HCT116 (cell line): Measurements from ENCODE around the gene NCLN.

ENCODE experiments used
- ATF3 ChIP-seq: IDR thresholded peaks from 2 replicates; pipeline ENCODE4 v1.6.1; 2012
- CEBPB ChIP-seq: IDR thresholded peaks from 2 replicates; pipeline ENCODE4 v1.6.1; 2012; ENCODE audit warnings: low read depth
- CTCF ChIP-seq, 3 experiments: fragments of 200-600 bp in 1 of 3; sonication (generic) in 1 of 3; IDR thresholded peaks in 2 of 3; conservative IDR thresholded peaks in 1 of 3; 2 replicates each; pipeline ENCODE4 v1.5.1; 2012 to 2017; ENCODE audit warnings: low read depth in 2 of 3, low read length in 2 of 3, antibody characterized with exemption in 1 of 3, borderline replicate concordance in 1 of 3, control low read depth in 1 of 3, mild to moderate bottlenecking in 1 of 3, mixed read lengths in 1 of 3, mixed run types in 1 of 3, moderate library complexity in 1 of 3; ENCODE audit not compliant: insufficient read depth in 1 of 3
- EZH2 ChIP-seq: fragments of 200-600 bp; sonication (generic); IDR thresholded peaks from 2 replicates; pipeline ENCODE4 v1.6.1; 2017; ENCODE audit warnings: antibody characterized with exemption, mixed run types
- EZH2phosphoT487 ChIP-seq: fragments of 200-600 bp; IDR thresholded peaks from 2 replicates; pipeline ENCODE4 v1.6.1; 2018; ENCODE audit warnings: antibody characterized with exemption, borderline replicate concordance
- FOSL1 ChIP-seq: IDR thresholded peaks from 2 replicates; pipeline ENCODE4 v1.6.1; 2012; ENCODE audit warnings: low read depth
- MAX ChIP-seq: IDR thresholded peaks from 2 replicates; pipeline ENCODE4 v1.6.1; 2012
- POLR2A ChIP-seq: IDR thresholded peaks from 2 replicates; pipeline ENCODE4 v1.7.0; 2011; ENCODE audit warnings: borderline replicate concordance; ENCODE audit not compliant: insufficient read depth, insufficient read length; ENCODE audit errors: extremely low read depth
- RAD21 ChIP-seq: IDR thresholded peaks from 2 replicates; pipeline ENCODE4 v1.6.1; 2012; ENCODE audit warnings: low read depth, mild to moderate bottlenecking
- SRF ChIP-seq: IDR thresholded peaks from 2 replicates; pipeline ENCODE4 v1.6.1; 2012; ENCODE audit warnings: low read depth
- YY1 ChIP-seq: IDR thresholded peaks from 2 replicates; pipeline ENCODE4 v1.6.1; 2011; ENCODE audit warnings: low read length, low read depth, moderate library complexity, mild to moderate bottlenecking; ENCODE audit not compliant: insufficient replicate concordance; ENCODE audit errors: extremely low read depth
- ZNF274 ChIP-seq: fragments of 200-500 bp; sonication (Bioruptor generic); IDR thresholded peaks from 2 replicates; pipeline ENCODE4 v1.6.1; 2014; ENCODE audit warnings: mild to moderate bottlenecking, low read depth, low read length, inconsistent platforms

- TF ChIP-seq EZH2, result no peak
- no peak for TF ChIP-seq RAD21
- TF ChIP-seq FOSL1, result no peak
- no peak for TF ChIP-seq ATF3
- no peak for TF ChIP-seq CTCF (IDR thresholded peaks at IDR 0.05 in 2 of 3, conservative IDR thresholded peaks at IDR 0.05 in 1 of 3; ENCODE audit: borderline replicate concordance in 1 of 3, insufficient read depth in 1 of 3, low read depth in 2 of 3, low read length in 2 of 3)
- TF ChIP-seq ZNF274, result no peak
- TF ChIP-seq EZH2phosphoT487, result no peak
- TF ChIP-seq MAX, result no peak
- no peak for TF ChIP-seq CEBPB
- no peak for TF ChIP-seq POLR2A
- TF ChIP-seq SRF, result no peak
- no peak for TF ChIP-seq YY1
These were observed 44.3 kb downstream of the NCLN start for GRCh38 chr19:3229888-3230496.
